ENCODE results near the gene RPS26. TPM values are rescaled to one million over a fixed set of nuclear protein-coding genes. Genes with fewer than 3 reads are reported as not detected.

The RPS26 gene
- total RNA-seq, 1 donor from 2014 or later = 39.5 TPM

Other genes starting within 250 kb of the RPS26 start
- 56.2 TPM for gene SARNP, start 224.2 kb upstream of the RPS26 start, total RNA-seq
- 23.0 TPM for gene ORMDL2, start 223.9 kb upstream of the RPS26 start, total RNA-seq
- 18.4 TPM for gene DNAJC14, start 212.3 kb upstream of the RPS26 start, total RNA-seq
- gene MMP19, start 199.0 kb upstream of the RPS26 start, total RNA-seq = 1.6 TPM
- 13.5 TPM for gene PYM1, start 114.0 kb upstream of the RPS26 start, total RNA-seq
- 9.7 TPM for gene DGKA, start 110.8 kb upstream of the RPS26 start, total RNA-seq
- gene PMEL, start 75.9 kb upstream of the RPS26 start, total RNA-seq = 0.75 TPM
- 9.1 TPM for gene CDK2, start 75.1 kb upstream of the RPS26 start, total RNA-seq
- 108 TPM for gene RAB5B, start 67.8 kb upstream of the RPS26 start, total RNA-seq
- 25.0 TPM for gene SUOX, start 44.6 kb upstream of the RPS26 start, total RNA-seq
- 8.4 TPM for gene IKZF4, start 20.9 kb upstream of the RPS26 start, total RNA-seq
- gene ERBB3, start 38.2 kb downstream of the RPS26 start, total RNA-seq = 1.5 TPM
- gene PA2G4, start 62.6 kb downstream of the RPS26 start, total RNA-seq = 61.6 TPM
- 1,517 TPM for gene RPL41, start 74.7 kb downstream of the RPS26 start, total RNA-seq
- gene ZC3H10, start 76.3 kb downstream of the RPS26 start, total RNA-seq = 6.0 TPM
- 36.2 TPM for gene ESYT1, start 86.3 kb downstream of the RPS26 start, total RNA-seq
- gene MYL6B, start 110.7 kb downstream of the RPS26 start, total RNA-seq = 37.6 TPM
- gene MYL6, start 116.4 kb downstream of the RPS26 start, total RNA-seq = 792 TPM
- gene SMARCC2, start 147.6 kb downstream of the RPS26 start, total RNA-seq = 71.5 TPM
- gene RNF41, start 180.0 kb downstream of the RPS26 start, total RNA-seq = 40.7 TPM
- 19.6 TPM for gene NABP2, start 182.4 kb downstream of the RPS26 start, total RNA-seq
- not detected for gene SLC39A5, start 188.1 kb downstream of the RPS26 start, total RNA-seq
- 28.8 TPM for gene ANKRD52, start 216.5 kb downstream of the RPS26 start, total RNA-seq
- 86.8 TPM for gene COQ10A, start 225.0 kb downstream of the RPS26 start, total RNA-seq

Data from cardiac septum (tissue), 1 donor.